Measurements from ENCODE around the gene ITGAL.

DNA sequence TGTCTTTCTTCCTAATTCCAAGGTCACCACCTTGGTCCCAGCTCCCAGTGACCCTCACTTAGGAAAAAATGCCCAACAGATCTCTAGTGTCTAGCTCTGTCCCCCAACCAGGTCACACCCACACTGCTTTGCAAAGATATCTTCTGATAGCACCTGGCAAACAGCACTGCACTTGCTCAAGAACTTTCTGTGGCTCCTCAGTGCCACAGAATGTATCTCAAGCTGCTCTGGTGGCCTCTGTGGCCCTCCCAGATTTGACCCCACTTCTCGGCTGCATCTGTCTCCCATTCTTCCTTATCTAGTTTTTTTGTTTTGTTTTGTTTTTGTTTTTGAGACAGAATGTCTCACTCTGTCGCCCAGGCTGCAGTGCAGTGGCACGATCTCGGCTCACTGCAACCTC is 94.0 kb downstream of the ITGAL start:
- TF ChIP-seq CTCF (IDR thresholded peaks at IDR 0.05; ENCODE audit: borderline replicate concordance, extremely low read depth, low read length, poor library complexity, severe bottlenecking) (no peak), EZH2 (IDR thresholded peaks at IDR 0.05; ENCODE audit: borderline replicate concordance, low read depth, low read length, severe bottlenecking) (no peak)
